Loucy (cell line): ENCODE results near the gene ARHGEF12.

Source experiments
- H2AFZ ChIP-seq: fragments of 200-600 bp; sonication (generic); 2 replicates; pipeline ENCODE4 v1.6.0; 2016; ENCODE audit warnings: antibody characterized with exemption, mild to moderate bottlenecking, low read length, moderate library complexity
- H3F3A ChIP-seq: fragments of 200-600 bp; 2 replicates; pipeline ENCODE4 v1.6.0; 2016; ENCODE audit warnings: antibody characterized with exemption, low read depth, mild to moderate bottlenecking
- H3K27me3 ChIP-seq: fragments of 200-600 bp; sonication (generic); 2 replicates; pipeline ENCODE4 v1.6.1; 2014; ENCODE audit warnings: low read length, mild to moderate bottlenecking; ENCODE audit not compliant: insufficient read depth, poor library complexity, severe bottlenecking
- H3K36me3 ChIP-seq: fragments of 200-600 bp; sonication (generic); 2 replicates; pipeline ENCODE4 v1.6.1; 2016; ENCODE audit warnings: low read length; ENCODE audit not compliant: insufficient read depth
- H3K4me1 ChIP-seq: fragments of 200-600 bp; sonication (generic); 2 replicates; pipeline ENCODE4 v1.5.1; 2014; ENCODE audit warnings: low read length, mild to moderate bottlenecking; ENCODE audit not compliant: insufficient read depth, poor library complexity, severe bottlenecking
- H3K4me2 ChIP-seq: fragments of 200-600 bp; sonication (generic); 2 replicates; pipeline ENCODE4 v1.6.0; 2014; ENCODE audit warnings: antibody characterized with exemption, low read length, low read depth, mild to moderate bottlenecking; ENCODE audit not compliant: poor library complexity, severe bottlenecking
- H3K4me3 ChIP-seq: fragments of 200-600 bp; sonication (generic); 2 replicates; pipeline ENCODE4 v1.5.1; 2014; ENCODE audit warnings: low read length, mild to moderate bottlenecking, mixed read lengths; ENCODE audit not compliant: poor library complexity, severe bottlenecking
- H3K79me2 ChIP-seq: fragments of 200-600 bp; sonication (generic); 2 replicates; pipeline ENCODE4 v1.6.1; 2014; ENCODE audit warnings: low read length; ENCODE audit not compliant: insufficient read depth
- H3K9ac ChIP-seq: fragments of 200-600 bp; sonication (generic); 2 replicates; pipeline ENCODE4 v1.6.0; 2014; ENCODE audit warnings: mild to moderate bottlenecking, low read depth, low read length, moderate library complexity; ENCODE audit not compliant: poor library complexity, severe bottlenecking
- H3K9me2 ChIP-seq: fragments of 200-600 bp; sonication (generic); replicated peaks from 2 replicates; pipeline ENCODE4 v1.6.1; 2016; ENCODE audit warnings: low read depth, low read length, mixed read lengths
- H3K9me3 ChIP-seq: fragments of 200-600 bp; sonication (generic); 2 replicates; pipeline ENCODE4 v1.6.1; 2014; ENCODE audit warnings: mild to moderate bottlenecking, antibody characterized with exemption, low read length, low read depth; ENCODE audit not compliant: insufficient read depth
- H4K20me1 ChIP-seq: fragments of 200-600 bp; sonication (generic); 2 replicates; pipeline ENCODE4 v1.6.0; 2014; ENCODE audit warnings: antibody characterized with exemption, low read length, mild to moderate bottlenecking; ENCODE audit not compliant: insufficient read depth, poor library complexity, severe bottlenecking
- EZH2phosphoT487 ChIP-seq: fragments of 200-600 bp; IDR thresholded peaks from 2 replicates; pipeline ENCODE4 v1.6.1; 2018; ENCODE audit warnings: antibody characterized with exemption, mild to moderate bottlenecking, moderate library complexity, borderline replicate concordance
- TF ChIP-seq, protein P1 (sequence below): fragments of 200-600 bp; sonication (generic); conservative IDR thresholded peaks from 2 replicates; pipeline ENCODE4 v1.5.1; 2014; ENCODE audit warnings: mild to moderate bottlenecking, antibody characterized with exemption, low read length

The ARHGEF12 gene

GRCh38 chr11:120338107-120338933, 2.1 kb downstream of the ARHGEF12 start:
- Histone ChIP-seq H4K20me1 (no peaks in the 10 kb centered on the region), H3K9ac (no peak overlapping the region), H3K9me3 (no peaks in the 10 kb centered on the region), H3K27me3 (peaks cover 67% of the 10 kb centered on the region), H3K79me2 (no peaks in the 10 kb centered on the region), H3K4me3 (no peak overlapping the region), H3F3A (no peaks in the 10 kb centered on the region), H3K9me2 (no peaks in the 10 kb centered on the region), H2AFZ (no peak overlapping the region), H3K4me2 (no peak overlapping the region), H3K4me1 (no peaks in the 10 kb centered on the region), H3K36me3 (no peaks in the 10 kb centered on the region)
- TF ChIP-seq EZH2phosphoT487 = no peak
- TF ChIP-seq, protein P1, sequence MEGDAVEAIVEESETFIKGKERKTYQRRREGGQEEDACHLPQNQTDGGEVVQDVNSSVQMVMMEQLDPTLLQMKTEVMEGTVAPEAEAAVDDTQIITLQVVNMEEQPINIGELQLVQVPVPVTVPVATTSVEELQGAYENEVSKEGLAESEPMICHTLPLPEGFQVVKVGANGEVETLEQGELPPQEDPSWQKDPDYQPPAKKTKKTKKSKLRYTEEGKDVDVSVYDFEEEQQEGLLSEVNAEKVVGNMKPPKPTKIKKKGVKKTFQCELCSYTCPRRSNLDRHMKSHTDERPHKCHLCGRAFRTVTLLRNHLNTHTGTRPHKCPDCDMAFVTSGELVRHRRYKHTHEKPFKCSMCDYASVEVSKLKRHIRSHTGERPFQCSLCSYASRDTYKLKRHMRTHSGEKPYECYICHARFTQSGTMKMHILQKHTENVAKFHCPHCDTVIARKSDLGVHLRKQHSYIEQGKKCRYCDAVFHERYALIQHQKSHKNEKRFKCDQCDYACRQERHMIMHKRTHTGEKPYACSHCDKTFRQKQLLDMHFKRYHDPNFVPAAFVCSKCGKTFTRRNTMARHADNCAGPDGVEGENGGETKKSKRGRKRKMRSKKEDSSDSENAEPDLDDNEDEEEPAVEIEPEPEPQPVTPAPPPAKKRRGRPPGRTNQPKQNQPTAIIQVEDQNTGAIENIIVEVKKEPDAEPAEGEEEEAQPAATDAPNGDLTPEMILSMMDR = no peak

DNA sequence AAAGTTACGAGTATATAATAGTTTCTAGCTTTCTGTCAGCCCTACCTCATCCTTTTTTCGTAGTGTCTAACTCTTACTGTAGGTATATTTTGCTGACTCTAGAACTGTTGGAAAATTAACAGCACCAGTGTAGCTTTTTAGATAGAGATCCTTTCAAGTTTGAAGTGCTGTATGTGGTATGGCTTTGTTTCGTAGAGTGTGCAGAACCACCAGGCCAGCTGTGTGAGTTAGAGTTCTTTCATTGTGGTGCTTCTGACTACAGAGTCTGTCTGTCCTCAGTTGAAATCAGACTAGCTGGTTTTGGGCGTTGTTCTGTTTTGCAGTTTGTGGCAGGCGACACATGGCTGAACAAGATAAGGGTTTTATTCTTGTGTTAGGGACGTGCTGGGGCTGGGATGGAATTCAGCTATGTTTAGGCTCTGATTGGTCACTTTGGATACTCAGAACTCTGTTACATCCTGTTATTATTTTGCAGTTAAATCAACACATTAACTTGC, 3.2 kb downstream of the ARHGEF12 start:
- H3K27me3 ChIP-seq = peaks cover 72% of the 10 kb centered on the region
- H4K20me1 ChIP-seq = no peaks in the 10 kb centered on the region
- no peaks in the 10 kb centered on the region for H3F3A ChIP-seq
- no peak overlapping the region for H3K9ac ChIP-seq
- H3K4me3 ChIP-seq = no peak overlapping the region
- H2AFZ ChIP-seq = no peak overlapping the region
- H3K9me3 ChIP-seq = no peaks in the 10 kb centered on the region
- H3K9me2 ChIP-seq = no peaks in the 10 kb centered on the region
- H3K79me2 ChIP-seq = no peaks in the 10 kb centered on the region
- H3K36me3 ChIP-seq = no peaks in the 10 kb centered on the region
- no peak overlapping the region for H3K4me2 ChIP-seq
- TF ChIP-seq EZH2phosphoT487 = no peak
- TF ChIP-seq, protein P1 = no peak
- peaks cover 4% of the 10 kb centered on the region for H3K4me1 ChIP-seq

DNA sequence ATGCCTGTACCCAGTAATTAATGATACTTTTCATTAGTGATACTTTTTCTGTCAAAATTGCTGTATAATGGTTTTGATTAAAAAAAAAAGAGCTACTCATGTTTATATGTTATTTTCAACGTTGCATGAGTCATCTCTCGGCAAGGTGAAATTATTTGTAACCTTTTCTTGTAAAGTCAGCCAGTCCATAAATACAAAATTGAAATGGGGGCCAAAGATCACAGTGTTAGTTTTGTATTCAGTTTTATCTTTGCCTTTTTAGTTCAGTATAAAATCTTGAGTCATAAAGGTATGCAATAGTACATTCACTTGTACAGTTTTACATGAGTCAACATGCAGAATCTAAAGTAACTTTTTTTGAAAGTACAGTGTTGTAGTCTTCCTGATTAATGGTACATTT, 4.3 kb downstream of the ARHGEF12 start:
- Histone ChIP-seq H4K20me1 (peaks cover 2% of the 10 kb centered on the region), H3K27me3 (peaks cover 80% of the 10 kb centered on the region)

More for the DNA sequence above, 4.3 kb downstream of the ARHGEF12 start:
- Histone ChIP-seq H3K79me2 (no peaks in the 10 kb centered on the region), H2AFZ (no peak overlapping the region), H3F3A (no peaks in the 10 kb centered on the region), H3K4me2 (no peak overlapping the region), H3K9me3 (no peaks in the 10 kb centered on the region), H3K4me3 (no peak overlapping the region), H3K4me1 (peaks cover 8% of the 10 kb centered on the region), H3K9me2 (no peaks in the 10 kb centered on the region), H3K9ac (no peak overlapping the region), H3K36me3 (no peaks in the 10 kb centered on the region)
- TF ChIP-seq EZH2phosphoT487 = no peak
- TF ChIP-seq, protein P1 = no peak
